Measurements from ENCODE around the gene CKAP2L. TPM values are rescaled to one million over a fixed set of nuclear protein-coding genes. Genes with fewer than 3 reads are reported as not detected.

CKAP2L gene
- polyA plus RNA-seq, 2 donors, result 1.6 to 3.5 TPM

- no peak overlapping the region for H3K4me3 ChIP-seq (ENCODE audit: low read depth in 1 of 2, low read length in 2 of 2)
- 82 to 85% methylated on average over 5 of the region's 5 CpGs for WGBS, 2 donors
- H3K36me3 ChIP-seq (ENCODE audit: control insufficient read depth in 2 of 2, insufficient read depth in 2 of 2, low read length in 1 of 2), result no peaks in the 10 kb centered on the region
- H3K27ac ChIP-seq (ENCODE audit: low read depth in 2 of 2, low read length in 1 of 2), result no peak overlapping the region
- no peaks in the 10 kb centered on the region for H3K9me3 ChIP-seq (ENCODE audit: control insufficient read depth in 2 of 2, insufficient read depth in 1 of 2, low read depth in 1 of 2, low read length in 1 of 2)
- H3K27me3 ChIP-seq (ENCODE audit: control insufficient read depth in 1 of 2, insufficient read depth in 2 of 2, low read length in 2 of 2), result no peaks in the 10 kb centered on the region
- peaks cover 0 to 11% of the 10 kb centered on the region in 2 donors for H3K4me1 ChIP-seq (ENCODE audit: control insufficient read depth in 2 of 2, insufficient read depth in 2 of 2, low read length in 1 of 2)
These were observed 28.0 kb upstream of the CKAP2L start for GRCh38 chr2:112792419-112792818.

DNA sequence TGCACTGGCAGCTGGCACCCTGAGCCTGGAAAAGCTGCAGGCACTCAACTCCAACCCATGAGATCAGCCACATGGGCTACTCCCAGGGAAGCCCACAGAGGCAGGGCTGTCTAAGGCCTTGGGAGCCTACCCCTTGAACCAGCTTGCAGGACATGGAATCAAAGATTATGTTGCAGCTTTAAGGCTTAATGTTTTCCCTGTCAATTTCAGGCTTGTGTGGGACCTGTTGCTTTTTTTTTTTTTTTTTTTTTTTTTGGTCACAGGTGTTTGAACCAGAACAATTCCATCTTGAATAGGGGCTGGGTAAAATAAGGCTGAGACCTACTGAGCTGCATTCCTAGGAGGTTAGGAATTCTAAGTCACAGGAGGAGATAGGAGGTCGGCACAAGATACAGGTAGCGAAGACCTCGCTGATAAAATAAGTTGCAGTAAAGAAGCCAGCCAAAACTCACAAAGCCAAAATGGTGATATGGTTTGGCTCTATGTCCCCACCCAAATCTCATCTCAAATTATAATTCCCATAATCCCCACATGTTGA lies 27.4 kb upstream of the CKAP2L start:
- no peak overlapping the region for H3K27ac ChIP-seq (ENCODE audit: low read depth in 2 of 2, low read length in 1 of 2)
- no peaks in the 10 kb centered on the region for H3K9me3 ChIP-seq (ENCODE audit: control insufficient read depth in 2 of 2, insufficient read depth in 1 of 2, low read depth in 1 of 2, low read length in 1 of 2)
- H3K4me3 ChIP-seq (ENCODE audit: low read depth in 1 of 2, low read length in 2 of 2), result no peak overlapping the region
- H3K4me1 ChIP-seq (ENCODE audit: control insufficient read depth in 2 of 2, insufficient read depth in 2 of 2, low read length in 1 of 2), result peaks cover 0 to 11% of the 10 kb centered on the region in 2 donors
- no peaks in the 10 kb centered on the region for H3K27me3 ChIP-seq (ENCODE audit: control insufficient read depth in 1 of 2, insufficient read depth in 2 of 2, low read length in 2 of 2)
- no peaks in the 10 kb centered on the region for H3K36me3 ChIP-seq (ENCODE audit: control insufficient read depth in 2 of 2, insufficient read depth in 2 of 2, low read length in 1 of 2)
- 89 to 93% methylated on average over 3 of the region's 3 CpGs for WGBS, 2 donors

DNA sequence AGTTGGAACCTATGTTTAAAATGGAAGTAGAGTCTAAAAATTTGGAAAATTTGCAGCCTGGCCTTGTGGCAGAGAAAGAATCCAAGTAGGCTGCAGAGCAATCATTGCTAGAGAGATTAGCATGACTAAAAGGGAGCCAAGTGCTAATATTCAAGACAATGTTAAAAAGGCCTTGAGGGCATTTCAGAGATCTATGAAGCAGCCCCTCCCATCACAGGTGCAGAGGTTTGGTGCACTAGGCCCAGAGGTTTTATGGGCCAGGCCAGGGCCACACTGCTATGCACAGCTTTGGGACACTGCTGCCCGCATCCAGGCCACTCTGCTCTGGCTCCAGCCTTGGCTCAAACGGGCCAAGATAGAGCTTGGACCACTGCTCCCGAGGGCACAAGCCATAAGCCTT lies 26.6 kb upstream of the CKAP2L start:
- Histone ChIP-seq H3K27me3 (ENCODE audit: control insufficient read depth in 1 of 2, insufficient read depth in 2 of 2, low read length in 2 of 2) (no peaks in the 10 kb centered on the region), H3K4me3 (ENCODE audit: low read depth in 1 of 2, low read length in 2 of 2) (no peak overlapping the region), H3K27ac (ENCODE audit: low read depth in 2 of 2, low read length in 1 of 2) (no peak overlapping the region), H3K9me3 (ENCODE audit: control insufficient read depth in 2 of 2, insufficient read depth in 1 of 2, low read depth in 1 of 2, low read length in 1 of 2) (no peaks in the 10 kb centered on the region), H3K36me3 (ENCODE audit: control insufficient read depth in 2 of 2, insufficient read depth in 2 of 2, low read length in 1 of 2) (no peaks in the 10 kb centered on the region), H3K4me1 (ENCODE audit: control insufficient read depth in 2 of 2, insufficient read depth in 2 of 2, low read length in 1 of 2) (peaks cover 0 to 11% of the 10 kb centered on the region in 2 donors)
- 63 to 81% methylated on average over 3 of the region's 3 CpGs for WGBS, 2 donors

DNA sequence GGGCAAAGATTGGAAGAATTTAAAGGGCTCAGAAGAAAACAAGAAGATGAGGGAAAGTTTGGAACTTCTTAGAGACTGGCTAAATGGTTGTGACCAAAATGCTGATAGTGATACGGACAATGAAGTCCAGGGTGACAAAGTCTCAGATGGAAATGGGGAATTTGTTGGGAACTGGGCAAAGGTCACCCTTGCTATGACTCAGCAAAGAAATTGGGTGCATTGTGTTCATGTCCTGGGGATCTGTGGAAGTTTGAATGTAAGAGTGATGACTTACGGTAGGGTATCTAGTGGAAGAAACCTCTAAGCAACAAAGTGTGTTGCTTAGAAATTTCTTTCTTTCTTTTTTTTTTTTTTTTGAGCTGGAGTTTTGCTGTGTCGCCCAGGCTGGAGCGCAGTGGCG lies 25.9 kb upstream of the CKAP2L start:
- Histone ChIP-seq H3K4me1 (ENCODE audit: control insufficient read depth in 2 of 2, insufficient read depth in 2 of 2, low read length in 1 of 2) (peaks cover 0 to 11% of the 10 kb centered on the region in 2 donors), H3K27ac (ENCODE audit: low read depth in 2 of 2, low read length in 1 of 2) (no peak overlapping the region), H3K27me3 (ENCODE audit: control insufficient read depth in 1 of 2, insufficient read depth in 2 of 2, low read length in 2 of 2) (no peaks in the 10 kb centered on the region), H3K9me3 (ENCODE audit: control insufficient read depth in 2 of 2, insufficient read depth in 1 of 2, low read depth in 1 of 2, low read length in 1 of 2) (no peaks in the 10 kb centered on the region), H3K36me3 (ENCODE audit: control insufficient read depth in 2 of 2, insufficient read depth in 2 of 2, low read length in 1 of 2) (no peaks in the 10 kb centered on the region), H3K4me3 (ENCODE audit: low read depth in 1 of 2, low read length in 2 of 2) (no peak overlapping the region)
- 87 to 89% methylated on average over 5 of the region's 5 CpGs for WGBS, 2 donors

DNA sequence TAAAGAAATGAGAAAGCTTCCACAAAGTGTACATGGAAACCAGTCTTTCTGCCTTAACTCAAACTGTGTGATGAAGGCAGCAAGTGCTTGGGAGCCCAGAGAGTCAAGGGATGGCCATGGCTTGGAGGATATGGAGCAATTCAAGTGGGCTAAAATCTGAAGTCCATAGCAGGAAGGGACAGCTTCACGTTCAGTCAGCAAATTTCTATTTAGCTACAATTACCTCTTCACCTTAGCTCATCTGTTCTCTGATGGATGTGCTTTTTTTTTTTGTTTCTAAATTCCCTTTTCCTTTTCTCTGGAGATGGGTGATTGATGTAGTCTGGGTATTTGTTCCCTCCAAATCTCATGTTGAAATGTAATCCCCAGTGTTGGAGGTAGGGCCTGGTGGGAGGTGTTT lies 24.8 kb upstream of the CKAP2L start:
- 61 to 89% methylated on average over 1 of the region's 1 CpG for WGBS, 2 donors
- H3K4me1 ChIP-seq (ENCODE audit: control insufficient read depth in 2 of 2, insufficient read depth in 2 of 2, low read length in 1 of 2), result peaks cover 0 to 7% of the 10 kb centered on the region in 2 donors
- H3K9me3 ChIP-seq (ENCODE audit: control insufficient read depth in 2 of 2, insufficient read depth in 1 of 2, low read depth in 1 of 2, low read length in 1 of 2), result no peaks in the 10 kb centered on the region
- no peaks in the 10 kb centered on the region for H3K36me3 ChIP-seq (ENCODE audit: control insufficient read depth in 2 of 2, insufficient read depth in 2 of 2, low read length in 1 of 2)
- H3K27me3 ChIP-seq (ENCODE audit: control insufficient read depth in 1 of 2, insufficient read depth in 2 of 2, low read length in 2 of 2), result no peaks in the 10 kb centered on the region
- H3K4me3 ChIP-seq (ENCODE audit: low read depth in 1 of 2, low read length in 2 of 2), result no peak overlapping the region
- no peak overlapping the region for H3K27ac ChIP-seq (ENCODE audit: low read depth in 2 of 2, low read length in 1 of 2)

DNA sequence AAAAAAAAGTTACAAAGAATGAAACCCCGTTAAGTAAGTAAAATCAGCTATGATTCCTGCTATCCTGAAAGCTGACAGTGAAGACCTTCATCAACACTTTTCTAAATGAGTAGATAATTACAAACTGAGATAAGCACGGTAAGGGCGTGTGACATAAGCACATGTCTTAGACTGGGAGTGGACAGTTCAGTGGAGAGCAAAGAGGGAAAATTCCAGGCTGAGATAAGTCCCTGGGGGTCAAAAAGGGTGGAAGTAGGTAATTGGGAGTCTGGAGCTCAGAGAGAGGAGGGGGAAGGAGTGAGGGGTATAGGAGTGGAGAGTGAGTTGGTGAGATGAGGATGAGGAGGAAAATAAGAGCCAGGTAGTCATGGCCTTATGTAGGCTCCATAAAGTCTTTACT lies 24.2 kb upstream of the CKAP2L start:
- Histone ChIP-seq H3K9me3 (ENCODE audit: control insufficient read depth in 2 of 2, insufficient read depth in 1 of 2, low read depth in 1 of 2, low read length in 1 of 2) (no peaks in the 10 kb centered on the region), H3K36me3 (ENCODE audit: control insufficient read depth in 2 of 2, insufficient read depth in 2 of 2, low read length in 1 of 2) (no peaks in the 10 kb centered on the region), H3K27ac (ENCODE audit: low read depth in 2 of 2, low read length in 1 of 2) (no peak overlapping the region), H3K27me3 (ENCODE audit: control insufficient read depth in 1 of 2, insufficient read depth in 2 of 2, low read length in 2 of 2) (no peaks in the 10 kb centered on the region), H3K4me3 (ENCODE audit: low read depth in 1 of 2, low read length in 2 of 2) (no peak overlapping the region), H3K4me1 (ENCODE audit: control insufficient read depth in 2 of 2, insufficient read depth in 2 of 2, low read length in 1 of 2) (peaks cover 0 to 7% of the 10 kb centered on the region in 2 donors)
- WGBS, 2 donors, result 78 to 95% methylated on average over 3 of the region's 3 CpGs

- H3K4me1 ChIP-seq (ENCODE audit: control insufficient read depth in 2 of 2, insufficient read depth in 2 of 2, low read length in 1 of 2), result peaks cover 0 to 6% of the 10 kb centered on the region in 2 donors
- no peak overlapping the region for H3K4me3 ChIP-seq (ENCODE audit: low read depth in 1 of 2, low read length in 2 of 2)
- no peak overlapping the region for H3K27ac ChIP-seq (ENCODE audit: low read depth in 2 of 2, low read length in 1 of 2)
- H3K9me3 ChIP-seq (ENCODE audit: control insufficient read depth in 2 of 2, insufficient read depth in 1 of 2, low read depth in 1 of 2, low read length in 1 of 2), result no peaks in the 10 kb centered on the region
- H3K27me3 ChIP-seq (ENCODE audit: control insufficient read depth in 1 of 2, insufficient read depth in 2 of 2, low read length in 2 of 2), result no peaks in the 10 kb centered on the region
- H3K36me3 ChIP-seq (ENCODE audit: control insufficient read depth in 2 of 2, insufficient read depth in 2 of 2, low read length in 1 of 2), result no peaks in the 10 kb centered on the region
- 80 to 89% methylated on average over 4 of the region's 4 CpGs for WGBS, 2 donors
These were observed 23.5 kb upstream of the CKAP2L start for GRCh38 chr2:112787729-112788393.

DNA sequence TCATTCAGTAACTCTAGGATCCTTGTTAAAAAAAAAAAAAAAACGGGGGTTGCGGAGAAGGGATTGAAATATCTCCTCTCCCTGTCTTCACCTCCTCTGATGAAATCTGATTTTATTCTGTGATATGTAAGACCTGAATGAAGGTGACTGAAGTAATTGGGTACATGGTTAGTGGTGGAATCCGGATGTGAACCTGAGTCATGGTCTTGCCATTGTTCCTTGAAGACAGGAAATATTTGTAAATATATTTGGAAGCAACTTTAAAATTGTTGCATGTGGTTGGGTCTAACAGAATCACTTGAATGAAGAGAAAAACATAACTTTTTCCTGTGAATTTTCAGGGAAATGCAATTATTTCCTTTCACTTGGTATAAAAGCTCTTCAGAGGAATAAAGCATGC lies 22.9 kb upstream of the CKAP2L start:
- WGBS, 2 donors, result 86 to 88% methylated on average over 3 of the region's 3 CpGs
- Histone ChIP-seq H3K4me1 (ENCODE audit: control insufficient read depth in 2 of 2, insufficient read depth in 2 of 2, low read length in 1 of 2) (peaks cover 0 to 6% of the 10 kb centered on the region in 2 donors), H3K4me3 (ENCODE audit: low read depth in 1 of 2, low read length in 2 of 2) (no peak overlapping the region), H3K9me3 (ENCODE audit: control insufficient read depth in 2 of 2, insufficient read depth in 1 of 2, low read depth in 1 of 2, low read length in 1 of 2) (no peaks in the 10 kb centered on the region), H3K27ac (ENCODE audit: low read depth in 2 of 2, low read length in 1 of 2) (no peak overlapping the region), H3K27me3 (ENCODE audit: control insufficient read depth in 1 of 2, insufficient read depth in 2 of 2, low read length in 2 of 2) (no peaks in the 10 kb centered on the region), H3K36me3 (ENCODE audit: control insufficient read depth in 2 of 2, insufficient read depth in 2 of 2, low read length in 1 of 2) (no peaks in the 10 kb centered on the region)

DNA sequence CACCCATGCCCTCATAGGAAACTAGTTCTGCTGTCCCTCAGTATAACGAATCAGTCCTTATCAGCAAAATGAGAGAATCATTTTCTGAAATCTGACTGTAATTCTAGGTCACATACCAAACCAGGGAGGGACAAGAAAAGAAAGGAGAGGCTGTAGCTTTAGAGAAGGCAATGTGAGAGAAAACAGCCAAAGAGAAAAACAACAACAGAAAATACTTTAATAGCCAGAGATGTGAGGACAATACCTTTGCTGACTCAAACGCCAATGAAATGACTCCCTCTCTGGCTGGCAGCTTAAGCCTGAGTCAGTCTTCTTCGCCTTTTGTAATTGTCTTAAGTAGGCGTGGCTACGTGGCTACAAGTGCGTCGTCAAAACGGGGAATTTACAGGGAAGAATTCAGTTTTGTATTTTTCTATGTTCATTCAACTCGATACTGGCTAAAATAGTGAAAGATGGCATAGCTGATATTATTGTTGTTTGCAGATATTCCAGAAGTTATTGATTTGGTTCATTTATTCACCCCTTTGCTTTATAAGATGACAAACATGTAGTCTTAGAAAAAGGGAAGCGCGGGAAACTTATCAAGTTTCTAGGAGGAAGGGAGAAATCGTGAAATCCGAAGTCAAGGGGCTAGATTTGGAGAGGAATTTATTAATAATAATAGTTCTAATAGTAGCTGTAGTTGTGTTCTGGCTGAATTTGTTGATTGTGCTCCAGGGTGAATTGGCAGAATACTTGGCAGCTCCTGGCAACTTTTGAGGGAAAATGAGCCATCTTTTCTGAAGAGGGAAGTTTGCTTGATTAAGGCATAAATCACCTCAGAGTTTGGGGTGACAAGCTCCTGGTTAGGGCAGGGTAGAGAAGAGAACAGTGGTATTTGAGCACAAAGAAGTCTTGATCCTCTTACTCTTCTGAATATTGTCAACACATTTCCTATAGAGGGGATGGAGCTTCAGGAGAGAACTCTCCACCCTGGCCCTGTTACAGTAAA lies 20.1 kb upstream of the CKAP2L start, which contains the start of gene IL1A:
Gene IL1A, minus strand, starts transcription at position 295 of the 991 bp plus-strand sequence. CDS start 723 bp downstream, outside the sequence.
- Histone ChIP-seq H3K4me1 (ENCODE audit: control insufficient read depth in 2 of 2, insufficient read depth in 2 of 2, low read length in 1 of 2) (no peaks in the 10 kb centered on the region), H3K27me3 (ENCODE audit: control insufficient read depth in 1 of 2, insufficient read depth in 2 of 2, low read length in 2 of 2) (no peaks in the 10 kb centered on the region), H3K36me3 (ENCODE audit: control insufficient read depth in 2 of 2, insufficient read depth in 2 of 2, low read length in 1 of 2) (no peaks in the 10 kb centered on the region), H3K9me3 (ENCODE audit: control insufficient read depth in 2 of 2, insufficient read depth in 1 of 2, low read depth in 1 of 2, low read length in 1 of 2) (no peaks in the 10 kb centered on the region), H3K4me3 (ENCODE audit: low read depth in 1 of 2, low read length in 2 of 2) (peak within 1 kb of the TSS in 1 of 2 donors; percentile 48), H3K27ac (ENCODE audit: low read depth in 2 of 2, low read length in 1 of 2) (peak within 1 kb of the TSS; percentile 13 to 24)
- WGBS, 2 donors, result 31 to 32% methylated on average over 13 of the region's 13 CpGs
